HepG2 (cell line): ENCODE data around the gene NECAB2. TPM values are rescaled to one million over a fixed set of nuclear protein-coding genes. Genes with fewer than 3 reads are reported as not detected.

Experiments
- polyA plus RNA-seq, 8 experiments: library from polyadenylated mRNA; depleted of rRNA in 3 of 8; stranded (reverse) in 7 of 8; unstranded in 1 of 8; fragments of >200 nt; fragmentation: Illumina TruSeq in 4 of 8; extraction: Trizol in 4 of 8; gene quantifications; 2 replicates each; pipeline versions ENCODE4 v1.2.1 to v1.2.3, GENCODE V29; 2011 to 2016; ENCODE audit warnings: low read depth in 4 of 8, missing spikeins in 1 of 8, mixed read lengths in 1 of 8; ENCODE audit not compliant: insufficient read depth in 1 of 8
- small RNA-seq, 3 experiments: library from RNA; depleted of rRNA; stranded (forward); fragments of <200 nt; gene quantifications; one replicate each; pipeline ENCODE3, GENCODE V24; 2012; ENCODE audit warnings: low read depth in 2 of 3, low replicate concordance in 1 of 3; ENCODE audit not compliant: insufficient read length in 3 of 3, insufficient read depth in 2 of 3
- total RNA-seq, 5 experiments: library from RNA; depleted of rRNA; stranded (reverse); fragments of >200 nt; fragmentation: Illumina TruSeq; extraction: Trizol; gene quantifications; 2 replicates each; pipeline ENCODE4 v1.2.3, GENCODE V29; 2016; ENCODE audit warnings: low read depth in 1 of 5

Gene NECAB2
- total and polyA plus RNA-seq, 2 of the 13 experiments (the other 11 are each of a cell fraction or from before 2014, with no cell fraction given): 0.21 to 0.49 TPM

Small RNA genes within 50 kb of the gene (small RNA-seq; reads per million reads assigned to genes)
- gene RNA5SP432: 0 reads per million in 3 experiments

Other genes starting within 250 kb of the NECAB2 start
- gene HSBP1, start 160.3 kb upstream of the NECAB2 start, total RNA-seq (2016; rRNA removed; fragmentation: Illumina TruSeq; extraction: Trizol): 292 and 469 TPM in 2 replicates
- 209 and 249 TPM in 2 replicates for gene HSBP1, start 160.3 kb upstream of the NECAB2 start, polyA plus RNA-seq (2011; rRNA removed)
- 2.8 and 4.0 TPM in 2 replicates for gene MLYCD, start 69.1 kb upstream of the NECAB2 start, total RNA-seq (2016; rRNA removed; fragmentation: Illumina TruSeq; extraction: Trizol)
- gene MLYCD, start 69.1 kb upstream of the NECAB2 start, polyA plus RNA-seq (2011; rRNA removed): 1.8 and 2.0 TPM in 2 replicates
- 18.1 and 27.1 TPM in 2 replicates for gene OSGIN1, start 15.0 kb upstream of the NECAB2 start, total RNA-seq (2016; rRNA removed; fragmentation: Illumina TruSeq; extraction: Trizol)
- 20.5 and 26.5 TPM in 2 replicates for gene OSGIN1, start 15.0 kb upstream of the NECAB2 start, polyA plus RNA-seq (2011; rRNA removed)
- gene SLC38A8, start 74.6 kb downstream of the NECAB2 start, total RNA-seq (2016; rRNA removed; fragmentation: Illumina TruSeq; extraction: Trizol): 0.24 TPM in 1 of 2 replicates, not detected in the other
- 0.37 and 0.61 TPM in 2 replicates for gene SLC38A8, start 74.6 kb downstream of the NECAB2 start, polyA plus RNA-seq (2011; rRNA removed)
- 42.0 and 56.7 TPM in 2 replicates for gene MBTPS1, start 148.7 kb downstream of the NECAB2 start, total RNA-seq (2016; rRNA removed; fragmentation: Illumina TruSeq; extraction: Trizol)
- gene MBTPS1, start 148.7 kb downstream of the NECAB2 start, polyA plus RNA-seq (2011; rRNA removed): 83.4 and 91.3 TPM in 2 replicates
- gene HSDL1, start 176.9 kb downstream of the NECAB2 start, total RNA-seq (2016; rRNA removed; fragmentation: Illumina TruSeq; extraction: Trizol): 41.0 and 49.7 TPM in 2 replicates
- gene HSDL1, start 176.9 kb downstream of the NECAB2 start, polyA plus RNA-seq (2011; rRNA removed): 38.5 and 49.2 TPM in 2 replicates
- gene DNAAF1, start 177.1 kb downstream of the NECAB2 start, total RNA-seq (2016; rRNA removed; fragmentation: Illumina TruSeq; extraction: Trizol): 0.04 TPM in 1 of 2 replicates, not detected in the other
- gene DNAAF1, start 177.1 kb downstream of the NECAB2 start, polyA plus RNA-seq (2011; rRNA removed): 0.07 TPM in 1 of 2 replicates, not detected in the other
- 8.3 and 15.6 TPM in 2 replicates for gene TAF1C, start 218.8 kb downstream of the NECAB2 start, total RNA-seq (2016; rRNA removed; fragmentation: Illumina TruSeq; extraction: Trizol)
- gene TAF1C, start 218.8 kb downstream of the NECAB2 start, polyA plus RNA-seq (2011; rRNA removed): 20.8 and 25.2 TPM in 2 replicates
- not detected in 2 replicates for gene ADAD2, start 222.9 kb downstream of the NECAB2 start, total RNA-seq (2016; rRNA removed; fragmentation: Illumina TruSeq; extraction: Trizol)
- gene ADAD2, start 222.9 kb downstream of the NECAB2 start, polyA plus RNA-seq (2011; rRNA removed): not detected in 2 replicates